IPS-15b (cell line): ENCODE measurements around the gene POU2AF3.

ENCODE experiments used
- H3K27me3 ChIP-seq: one replicate; pipeline ENCODE4 v1.6.1; 2013; ENCODE audit warnings: low read length; ENCODE audit not compliant: control insufficient read depth, insufficient read depth
- H3K36me3 ChIP-seq: one replicate; pipeline ENCODE4 v1.6.1; 2013; ENCODE audit warnings: low read length; ENCODE audit not compliant: control insufficient read depth, insufficient read depth
- H3K4me1 ChIP-seq: one replicate; pipeline ENCODE4 v1.6.1; 2013; ENCODE audit warnings: mild to moderate bottlenecking, low read length; ENCODE audit not compliant: control insufficient read depth, insufficient read depth
- H3K4me3 ChIP-seq: one replicate; pipeline ENCODE4 v1.5.1; 2013; ENCODE audit warnings: low read depth, low read length
- H3K9ac ChIP-seq: one replicate; pipeline ENCODE4 v1.6.1; 2013; ENCODE audit warnings: low read depth, mild to moderate bottlenecking, low read length
- H3K9me3 ChIP-seq: one replicate; pipeline ENCODE4 v1.6.1; 2013; ENCODE audit warnings: mild to moderate bottlenecking, low read length; ENCODE audit not compliant: control insufficient read depth, insufficient read depth

Gene POU2AF3

GRCh38 chr11:111334532-111335502, 36.5 kb downstream of the POU2AF3 start:
- H3K9ac ChIP-seq: no peak overlapping the region
- no peaks in the 10 kb centered on the region for H3K36me3 ChIP-seq
- no peak overlapping the region for H3K4me3 ChIP-seq
- H3K27me3 ChIP-seq: no peaks in the 10 kb centered on the region
- no peaks in the 10 kb centered on the region for H3K9me3 ChIP-seq
- H3K4me1 ChIP-seq: peaks cover 4% of the 10 kb centered on the region

- Histone ChIP-seq H3K4me3 (no peak overlapping the region), H3K27me3 (no peaks in the 10 kb centered on the region), H3K36me3 (no peaks in the 10 kb centered on the region), H3K9ac (no peak overlapping the region), H3K4me1 (peaks cover 4% of the 10 kb centered on the region), H3K9me3 (no peaks in the 10 kb centered on the region)
Measured at GRCh38 chr11:111335549-111335948, 37.2 kb downstream of the POU2AF3 start.

GRCh38 chr11:111336062-111336461, 37.7 kb downstream of the POU2AF3 start:
- Histone ChIP-seq H3K4me3 (no peak overlapping the region), H3K27me3 (no peaks in the 10 kb centered on the region), H3K36me3 (no peaks in the 10 kb centered on the region), H3K9me3 (no peaks in the 10 kb centered on the region), H3K4me1 (peaks cover 4% of the 10 kb centered on the region), H3K9ac (no peak overlapping the region)

- H3K36me3 ChIP-seq: no peaks in the 10 kb centered on the region
Measured at GRCh38 chr11:111336582-111337256, 38.4 kb downstream of the POU2AF3 start.

GRCh38 chr11:111339758-111340388, 41.5 kb downstream of the POU2AF3 start:
- no peak overlapping the region for H3K9ac ChIP-seq
- H3K4me3 ChIP-seq: no peak overlapping the region
- peaks cover 4% of the 10 kb centered on the region for H3K4me1 ChIP-seq
- no peaks in the 10 kb centered on the region for H3K27me3 ChIP-seq
- no peaks in the 10 kb centered on the region for H3K9me3 ChIP-seq
- H3K36me3 ChIP-seq: no peaks in the 10 kb centered on the region

More at GRCh38 chr11:111336582-111337256, 38.4 kb downstream of the POU2AF3 start:
- H3K27me3 ChIP-seq: no peaks in the 10 kb centered on the region
- no peak overlapping the region for H3K4me3 ChIP-seq
- H3K9ac ChIP-seq: no peak overlapping the region
- H3K4me1 ChIP-seq: peaks cover 4% of the 10 kb centered on the region
- H3K9me3 ChIP-seq: no peaks in the 10 kb centered on the region

GRCh38 chr11:111342329-111342728, 44.0 kb downstream of the POU2AF3 start:
- Histone ChIP-seq H3K36me3 (no peaks in the 10 kb centered on the region), H3K4me1 (no peaks in the 10 kb centered on the region), H3K4me3 (no peak overlapping the region), H3K27me3 (no peaks in the 10 kb centered on the region), H3K9ac (no peak overlapping the region), H3K9me3 (no peaks in the 10 kb centered on the region)

GRCh38 chr11:111344032-111344431, 45.7 kb downstream of the POU2AF3 start:
- H3K4me3 ChIP-seq: no peak overlapping the region

GRCh38 chr11:111347002-111347722, 48.8 kb downstream of the POU2AF3 start:
- no peak overlapping the region for H3K9ac ChIP-seq
- no peak overlapping the region for H3K4me3 ChIP-seq

More at GRCh38 chr11:111344032-111344431, 45.7 kb downstream of the POU2AF3 start:
- no peaks in the 10 kb centered on the region for H3K9me3 ChIP-seq
- H3K4me1 ChIP-seq: no peaks in the 10 kb centered on the region
- no peaks in the 10 kb centered on the region for H3K36me3 ChIP-seq
- no peak overlapping the region for H3K9ac ChIP-seq
- H3K27me3 ChIP-seq: no peaks in the 10 kb centered on the region

GRCh38 chr11:111347723-111348115, 49.4 kb downstream of the POU2AF3 start:
- Histone ChIP-seq H3K36me3 (no peaks in the 10 kb centered on the region), H3K4me3 (no peak overlapping the region), H3K9me3 (no peaks in the 10 kb centered on the region), H3K4me1 (no peaks in the 10 kb centered on the region), H3K9ac (no peak overlapping the region), H3K27me3 (no peaks in the 10 kb centered on the region)

More at GRCh38 chr11:111347002-111347722, 48.8 kb downstream of the POU2AF3 start:
- no peaks in the 10 kb centered on the region for H3K9me3 ChIP-seq
- H3K4me1 ChIP-seq: no peaks in the 10 kb centered on the region
- no peaks in the 10 kb centered on the region for H3K36me3 ChIP-seq
- H3K27me3 ChIP-seq: no peaks in the 10 kb centered on the region

- Histone ChIP-seq H3K9me3 (no peaks in the 10 kb centered on the region), H3K36me3 (no peaks in the 10 kb centered on the region), H3K4me1 (no peaks in the 10 kb centered on the region), H3K9ac (no peak overlapping the region), H3K4me3 (no peak overlapping the region), H3K27me3 (no peaks in the 10 kb centered on the region)
Measured at GRCh38 chr11:111348147-111348546, 49.8 kb downstream of the POU2AF3 start.

GRCh38 chr11:111349191-111349695, 50.9 kb downstream of the POU2AF3 start:
- Histone ChIP-seq H3K4me1 (no peaks in the 10 kb centered on the region), H3K9ac (no peak overlapping the region), H3K9me3 (no peaks in the 10 kb centered on the region), H3K4me3 (no peak overlapping the region), H3K27me3 (no peaks in the 10 kb centered on the region), H3K36me3 (no peaks in the 10 kb centered on the region)
